HEK293T (cell line): ENCODE measurements around the gene RRAS2.

Experiments
- ARNT ChIP-seq: fragments of 450-650 bp; IDR thresholded peaks from 2 replicates; pipeline ENCODE4 v1.6.1; 2017; ENCODE audit warnings: mild to moderate bottlenecking
- BHLHE40 ChIP-seq: fragments of 450-650 bp; IDR thresholded peaks from 2 replicates; pipeline ENCODE4 v1.6.1; 2016; ENCODE audit warnings: mild to moderate bottlenecking, moderate library complexity, borderline replicate concordance
- ELF4 ChIP-seq: fragments of 450-650 bp; IDR thresholded peaks from 2 replicates; pipeline ENCODE4 v1.6.1; 2017; ENCODE audit warnings: antibody characterized with exemption
- FOXK2 ChIP-seq: fragments of 450-650 bp; IDR thresholded peaks from 2 replicates; pipeline ENCODE4 v1.6.1; 2016; ENCODE audit warnings: mild to moderate bottlenecking
- NFRKB ChIP-seq: fragments of 450-650 bp; IDR thresholded peaks from 2 replicates; pipeline ENCODE4 v1.6.1; 2016; ENCODE audit warnings: mild to moderate bottlenecking, moderate library complexity
- SP1 ChIP-seq: fragments of 450-650 bp; IDR thresholded peaks from 2 replicates; pipeline ENCODE4 v1.6.1; 2017
- SUZ12 ChIP-seq: fragments of 450-650 bp; IDR thresholded peaks from 2 replicates; pipeline ENCODE4 v1.6.1; 2016; ENCODE audit warnings: mild to moderate bottlenecking
- TARDBP ChIP-seq: fragments of 450-650 bp; IDR thresholded peaks from 2 replicates; pipeline ENCODE4 v1.6.1; 2016

DNA sequence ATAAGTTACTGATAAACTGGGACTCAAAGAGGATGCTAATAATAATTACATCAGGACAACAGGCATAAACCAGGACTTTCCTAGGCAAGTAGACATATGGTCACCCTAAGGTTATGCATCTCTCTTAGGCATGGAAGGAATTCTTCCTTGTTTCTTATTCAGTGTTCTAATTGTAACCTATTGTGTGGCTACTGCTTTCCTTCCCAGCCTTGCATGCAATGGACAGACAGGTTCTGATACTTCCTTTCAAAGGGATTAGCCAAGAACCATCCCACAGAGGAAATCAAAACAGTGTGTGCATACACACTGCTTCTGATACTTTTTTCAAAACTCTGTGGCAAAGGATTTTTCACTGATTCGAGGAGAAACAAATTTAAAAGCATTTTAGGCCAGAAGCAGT is 48.3 kb downstream of the RRAS2 start:
- TF ChIP-seq SP1 (no peak), SUZ12 (no peak), BHLHE40 (no peak), FOXK2 (no peak), NFRKB (no peak), TARDBP (no peak), ELF4 (no peak), ARNT (no peak)
